H1 (cell line): ENCODE measurements around the gene DIABLO. TPM values are rescaled to one million over a fixed set of nuclear protein-coding genes. Genes with fewer than 3 reads are reported as not detected.

Source experiments
- CTCF ChIA-PET: fragments of 300-600 bp; sonication (Branson Sonifier 250); formaldehyde crosslinking; loops from one replicate; lab custom pipeline; 2021; ENCODE audit not compliant: partially characterized antibody; lab: Charles Lee
- POLR2A ChIA-PET: fragments of 300-600 bp; sonication (Branson Sonifier 250); formaldehyde crosslinking; loops from one replicate; lab custom pipeline; 2021; ENCODE audit warnings: inconsistent platforms; ENCODE audit not compliant: partially characterized antibody; lab: Charles Lee
- DNase-seq, 2 experiments: peaks; one replicate each; pipeline versions ENCODE4 v3.0.0 to v3.0.0-alpha.2; 2010 to 2022; ENCODE audit warnings: low spot score in 2 of 2, low read depth in 1 of 2, mixed read lengths in 1 of 2
- FAIRE-seq: peaks from 2 replicates; lab custom pipeline; 2011; peaks lifted over from hg19 to GRCh38; lab: Jason Lieb, UNC
- H2AFZ ChIP-seq: 2 replicates; pipeline ENCODE4 v1.8.1; 2012; ENCODE audit warnings: low read length, inconsistent platforms
- H2AK5ac ChIP-seq: 2 replicates; pipeline ENCODE4 v1.6.1; 2013; ENCODE audit warnings: low read depth, low read length
- H2BK120ac ChIP-seq: replicated peaks from 2 replicates; pipeline ENCODE3; 2013; ENCODE audit warnings: low read depth, low read length, inconsistent platforms
- H2BK12ac ChIP-seq: 2 replicates; pipeline ENCODE4 v1.6.1; 2013; ENCODE audit warnings: low read depth, low read length
- H2BK15ac ChIP-seq: 2 replicates; pipeline ENCODE4 v1.6.1; 2013; ENCODE audit warnings: low read length
- H2BK20ac ChIP-seq: 2 replicates; pipeline ENCODE4 v1.6.1; 2013; ENCODE audit warnings: low read length
- H2BK5ac ChIP-seq: 2 replicates; pipeline ENCODE4 v1.6.1; 2013; ENCODE audit warnings: low read depth, low read length
- H3K14ac ChIP-seq: 2 replicates; pipeline ENCODE4 v1.6.1; 2013; ENCODE audit warnings: inconsistent platforms; ENCODE audit not compliant: insufficient read length
- H3K18ac ChIP-seq: 2 replicates; pipeline ENCODE4 v1.6.1; 2013; ENCODE audit warnings: low read length; ENCODE audit errors: extremely low read depth
- H3K23ac ChIP-seq: 2 replicates; pipeline ENCODE4 v1.6.1; 2013; ENCODE audit warnings: inconsistent platforms; ENCODE audit not compliant: insufficient read length
- H3K23me2 ChIP-seq: 2 replicates; pipeline ENCODE4 v1.6.1; 2013; ENCODE audit warnings: low read depth, low read length
- H3K27ac ChIP-seq: 2 replicates; pipeline ENCODE4 v1.6.1; 2011; ENCODE audit warnings: low read depth, low read length, inconsistent platforms
- H3K27me3 ChIP-seq, 4 experiments: replicated peaks in 1 of 4; 1 replicate in 1 of 4; 2 replicates in 3 of 4; pipeline versions ENCODE4 v1.6.1 to v1.8.1; 2011 to 2013; ENCODE audit warnings: low read length in 3 of 4, mild to moderate bottlenecking in 3 of 4, inconsistent platforms in 2 of 4, mixed read lengths in 2 of 4, moderate library complexity in 1 of 4; ENCODE audit not compliant: control insufficient read depth in 3 of 4, insufficient read depth in 3 of 4; ENCODE audit errors: extremely low read depth in 1 of 4
- H3K36me3 ChIP-seq, 4 experiments: 2 replicates each; pipeline versions ENCODE4 v1.6.1 to v1.8.1; 2011 to 2013; ENCODE audit warnings: mild to moderate bottlenecking in 4 of 4, low read length in 3 of 4, moderate library complexity in 2 of 4, control low read depth in 1 of 4, inconsistent platforms in 1 of 4; ENCODE audit not compliant: insufficient read depth in 4 of 4, control insufficient read depth in 2 of 4
- H3K4ac ChIP-seq: replicated peaks from 2 replicates; pipeline ENCODE3; 2013; ENCODE audit warnings: low read length, low read depth, mixed read lengths, inconsistent platforms; ENCODE audit not compliant: insufficient read length
- H3K4me1 ChIP-seq, 4 experiments: replicated peaks in 1 of 4; 1 replicate in 1 of 4; 2 replicates in 3 of 4; pipeline versions ENCODE4 v1.6.1 to v1.8.1; 2011 to 2013; ENCODE audit warnings: low read length in 3 of 4, inconsistent platforms in 2 of 4, mixed read lengths in 1 of 4; ENCODE audit not compliant: insufficient read depth in 4 of 4, control insufficient read depth in 3 of 4
- H3K4me2 ChIP-seq, 2 experiments: 2 replicates each; pipeline versions ENCODE4 v1.6.1 to v1.8.1; 2011 to 2013; ENCODE audit warnings: low read depth in 2 of 2, low read length in 2 of 2, control low read depth in 1 of 2, inconsistent platforms in 1 of 2, mild to moderate bottlenecking in 1 of 2; ENCODE audit not compliant: insufficient read depth in 1 of 2
- H3K4me3 ChIP-seq, 4 experiments: fragments of 200-600, 300-600 bp in 1 of 4; sonication (generic), shearing (Covaris generic), sonication (Bioruptor Twin) in 1 of 4; 2 replicates each; pipeline versions ENCODE4 v1.5.1 to v1.8.1; 2011 to 2016; ENCODE audit warnings: low read length in 4 of 4, low read depth in 3 of 4, control low read depth in 2 of 4, inconsistent platforms in 2 of 4, mild to moderate bottlenecking in 2 of 4, mixed read lengths in 1 of 4, moderate library complexity in 1 of 4; ENCODE audit not compliant: insufficient read depth in 2 of 4; ENCODE audit errors: extremely low read depth in 1 of 4
- H3K56ac ChIP-seq: replicated peaks from 2 replicates; pipeline ENCODE3; 2013; ENCODE audit warnings: low read depth, mild to moderate bottlenecking, mixed read lengths, low read length, inconsistent platforms; ENCODE audit not compliant: insufficient read length
- H3K79me1 ChIP-seq: 2 replicates; pipeline ENCODE4 v1.6.1; 2013; ENCODE audit warnings: low read depth, low read length, control low read depth
- H3K79me2 ChIP-seq, 2 experiments: 2 replicates each; pipeline versions ENCODE4 v1.6.1 to v1.8.1; 2012 to 2013; ENCODE audit warnings: low read length in 2 of 2, mild to moderate bottlenecking in 2 of 2, inconsistent platforms in 1 of 2; ENCODE audit not compliant: insufficient read depth in 2 of 2, control insufficient read depth in 1 of 2
- H3K9ac ChIP-seq, 4 experiments: replicated peaks in 1 of 4; 1 replicate in 1 of 4; 2 replicates in 3 of 4; pipeline versions ENCODE4 v1.6.1 to v1.8.1; 2011 to 2013; ENCODE audit warnings: low read depth in 3 of 4, low read length in 3 of 4, control low read depth in 2 of 4, mild to moderate bottlenecking in 2 of 4, moderate library complexity in 2 of 4, inconsistent platforms in 1 of 4; ENCODE audit errors: extremely low read depth in 1 of 4
- H3K9me3 ChIP-seq, 2 experiments: 2 replicates each; pipeline versions ENCODE4 v1.6.1 to v1.8.1; 2012 to 2013; ENCODE audit warnings: mild to moderate bottlenecking in 2 of 2, moderate library complexity in 2 of 2, control low read depth in 1 of 2, inconsistent platforms in 1 of 2, low read depth in 1 of 2, low read length in 1 of 2, mixed read lengths in 1 of 2; ENCODE audit not compliant: insufficient read depth in 2 of 2
- H4K20me1 ChIP-seq, 2 experiments: replicated peaks in 1 of 2; 2 replicates each; pipeline versions ENCODE3 to v1.8.1; 2011 to 2013; ENCODE audit warnings: inconsistent platforms in 2 of 2, low read length in 2 of 2, mild to moderate bottlenecking in 1 of 2; ENCODE audit not compliant: insufficient read depth in 2 of 2, control insufficient read depth in 1 of 2
- H4K5ac ChIP-seq: 2 replicates; pipeline ENCODE4 v1.6.1; 2013; ENCODE audit warnings: low read length, low read depth, mixed read lengths, inconsistent platforms; ENCODE audit not compliant: insufficient read length
- H4K8ac ChIP-seq: 2 replicates; pipeline ENCODE4 v1.8.0; 2013; ENCODE audit warnings: mild to moderate bottlenecking, moderate library complexity, low read length, inconsistent platforms; ENCODE audit not compliant: insufficient read depth; ENCODE audit errors: extremely low read depth
- H4K91ac ChIP-seq: replicated peaks from 2 replicates; pipeline ENCODE3; 2013; ENCODE audit warnings: low read length, mixed read lengths, inconsistent platforms; ENCODE audit not compliant: insufficient read length
- CREB1 ChIP-seq: IDR thresholded peaks from 2 replicates; pipeline ENCODE4 v1.6.1; 2012; ENCODE audit warnings: inconsistent platforms
- EGR1 ChIP-seq: IDR thresholded peaks from 2 replicates; pipeline ENCODE4 v1.6.1; 2011; ENCODE audit warnings: low read depth, low read length, borderline replicate concordance
- JUN ChIP-seq: IDR thresholded peaks from 2 replicates; pipeline ENCODE4 v1.6.1; 2011; ENCODE audit warnings: low read depth, mild to moderate bottlenecking, improper control_type of control experiment, low read length
- MAX ChIP-seq: IDR thresholded peaks from 2 replicates; pipeline ENCODE4 v1.6.1; 2012; ENCODE audit warnings: inconsistent platforms
- PHF8 ChIP-seq: fragments of 200-600 bp; sonication (generic); conservative IDR thresholded peaks from 2 replicates; pipeline ENCODE4 v1.7.1; 2012; ENCODE audit warnings: low read depth, mild to moderate bottlenecking, inconsistent platforms, low read length, moderate library complexity
- RXRA ChIP-seq: IDR thresholded peaks from 2 replicates; pipeline ENCODE4 v1.6.1; 2011; ENCODE audit warnings: low read depth, mild to moderate bottlenecking, low read length, moderate library complexity; ENCODE audit not compliant: insufficient read depth
- TBP ChIP-seq: IDR thresholded peaks from 2 replicates; pipeline ENCODE4 v1.6.1; 2011; ENCODE audit warnings: low read depth, low read length, improper control_type of control experiment
- USF2 ChIP-seq: IDR thresholded peaks from 2 replicates; pipeline ENCODE4 v1.6.1; 2011; ENCODE audit warnings: low read length, improper control_type of control experiment
- YY1 ChIP-seq: IDR thresholded peaks from 2 replicates; pipeline ENCODE4 v1.6.1; 2011; ENCODE audit warnings: low read depth, mild to moderate bottlenecking, low read length
- WGBS, 2 experiments: shearing (Covaris generic) in 1 of 2; methylation state at CpG; one replicate each; pipeline versions ENCODE4 v1.1.6 to v1.1.7; 2013 to 2015; ENCODE audit warnings: low lambda C conversion rate in 2 of 2, mixed read lengths in 2 of 2, inconsistent platforms in 1 of 2, low coverage in 1 of 2, missing lambda C conversion rate in 1 of 2; ENCODE audit not compliant: insufficient replicate concordance in 2 of 2, insufficient coverage in 1 of 2, insufficient read length in 1 of 2; ENCODE audit errors: extremely low coverage in 1 of 2, missing lambda C conversion rate in 1 of 2; 5-methylcytosine and 5-hydroxymethylcytosine counted together
- polyA plus RNA-seq, 7 experiments: library from polyadenylated mRNA; depleted of rRNA in 3 of 7; stranded (reverse) in 5 of 7; unstranded in 2 of 7; fragments of >200 nt in 5 of 7; fragments of 200-250 nt in 2 of 7; gene quantifications; 1 replicate in 5 of 7; 2 replicates in 1 of 7; 4 replicates in 1 of 7; pipeline versions ENCODE4 v1.2.1 to v1.2.3, GENCODE V29; 2011 to 2013; ENCODE audit warnings: missing spikeins in 2 of 7, mixed read lengths in 2 of 7
- total RNA-seq: library from RNA; stranded (reverse); fragmentation: NEBNext Ultra II Directional; extraction: Animal tissue kit (Norgen Biotek cat#: 25700); gene quantifications from 2 replicates; pipeline ENCODE4 v1.2.1, GENCODE V29; 2021

Gene DIABLO
- total and polyA plus RNA-seq, 2 of the 8 experiments (the other 6 are each of a cell fraction or from before 2014, with no cell fraction given) = 65.2 to 68.3 TPM

- H2AFZ ChIP-seq = no peak overlapping the region
- H3K36me3 ChIP-seq = no peaks in the 10 kb centered on the region
- no peak overlapping the region for H3K4me2 ChIP-seq
- H4K5ac ChIP-seq = no peak overlapping the region
- no peak overlapping the region for H3K14ac ChIP-seq
- no peaks in the 10 kb centered on the region for H3K79me1 ChIP-seq
- H4K91ac ChIP-seq = no peak overlapping the region
- H4K20me1 ChIP-seq = no peaks in the 10 kb centered on the region
- TF ChIP-seq JUN (no peak), TBP (no peak), EGR1 (no peak), MAX (no peak), CREB1 (no peak), RXRA (no peak), YY1 (no peak), PHF8 (no peak), USF2 (no peak)
- FAIRE-seq (no peak), DNase-seq (no peak)
- no peak overlapping the region for H2BK120ac ChIP-seq
- no peak overlapping the region for H3K4me3 ChIP-seq
- no peak overlapping the region for H3K4ac ChIP-seq
- no peak overlapping the region for H2BK5ac ChIP-seq
- H4K8ac ChIP-seq = no peak overlapping the region
- no peak overlapping the region for H2BK15ac ChIP-seq
- H3K18ac ChIP-seq = no peak overlapping the region
- ChIA-PET CTCF (interaction anchor here (0.9 to 4.8 kb wide), 10 partner anchors 9 to 141 kb away, joined by 3 to 27 read pairs (median 4); partner anchors contain the start of gene LRRC43), POLR2A (interaction anchor here (0.7 to 1.9 kb wide), 4 partner anchors 11 to 44 kb away, joined by 3 to 6 read pairs (median 4); partner anchors contain the start of gene B3GNT4)
- H3K27ac ChIP-seq = no peak overlapping the region
- H3K27me3 ChIP-seq = no peaks in the 10 kb centered on the region
- peaks cover 0 to 4% (median under 1%) of the 10 kb centered on the region in 4 experiments; a peak in 2 of 7 replicates for H3K4me1 ChIP-seq
- no peak overlapping the region for H2AK5ac ChIP-seq
- no peak overlapping the region for H2BK20ac ChIP-seq
- no peaks in the 10 kb centered on the region for H3K9me3 ChIP-seq
- WGBS, 2 experiments = 96% methylated on average over 11 of the region's 11 CpGs; no CpG with 5 or more reads in 1 of the 2 experiments
- H2BK12ac ChIP-seq = no peak overlapping the region
- no peaks in the 10 kb centered on the region for H3K79me2 ChIP-seq
- no peak overlapping the region for H3K23ac ChIP-seq
- no peaks in the 10 kb centered on the region for H3K23me2 ChIP-seq
- H3K9ac ChIP-seq = no peak overlapping the region
- no peak overlapping the region for H3K56ac ChIP-seq
These were observed 33.4 kb downstream of the DIABLO start for GRCh38 chr12:122192441-122192840.
